GM21447 (cell line): Measurements from ENCODE around the gene S100A8.
"Not testable (repeated sequence)": the region's sequence is repeated elsewhere in the genome, so short reads cannot be mapped to it uniquely, and the experiment has no call there.

Experiments
- ATAC-seq: cut with Tn5 transposase; IDR thresholded peaks from one replicate; pipeline ENCODE4 v1.9.1; 2021; ENCODE audit not compliant: unreplicated experiment

S100A8 gene

GRCh38 chr1:153390938-153391710 is at the start of gene S100A8:
S100A8 (minus strand) TSS chr1:153391073; CDS start chr1:153390535, 538 bp downstream.
- no peak for ATAC-seq

GRCh38 chr1:153439273-153439672 is 48.4 kb upstream of the S100A8 start:
- no peak for ATAC-seq

- ATAC-seq, result no peak
Measured at GRCh38 chr1:153438599-153438998, 47.7 kb upstream of the S100A8 start.

- ATAC-seq, result no peak
Measured at GRCh38 chr1:153437236-153437635, 46.4 kb upstream of the S100A8 start.

GRCh38 chr1:153434746-153435455 is 44.0 kb upstream of the S100A8 start:
- no peak for ATAC-seq

GRCh38 chr1:153432874-153433681 is 42.2 kb upstream of the S100A8 start:
- no peak for ATAC-seq

GRCh38 chr1:153431928-153432327 is 41.1 kb upstream of the S100A8 start:
- no peak for ATAC-seq

- no peak for ATAC-seq
Measured at GRCh38 chr1:153431427-153431826, 40.6 kb upstream of the S100A8 start.

- ATAC-seq, result no peak
Measured at GRCh38 chr1:153431002-153431401, 40.1 kb upstream of the S100A8 start.

- ATAC-seq, result no peak
Measured at GRCh38 chr1:153430561-153430960, 39.7 kb upstream of the S100A8 start.

GRCh38 chr1:153430166-153430553 is 39.3 kb upstream of the S100A8 start:
- ATAC-seq, result no peak

- no peak for ATAC-seq
Measured at GRCh38 chr1:153429266-153430165, 38.6 kb upstream of the S100A8 start.

- ATAC-seq, result no peak
Measured at GRCh38 chr1:153428791-153429190, 37.9 kb upstream of the S100A8 start.

- no peak for ATAC-seq
Measured at GRCh38 chr1:153428073-153428638, 37.3 kb upstream of the S100A8 start.

GRCh38 chr1:153426809-153427208 is 35.9 kb upstream of the S100A8 start:
- no peak for ATAC-seq

- no peak for ATAC-seq
Measured at GRCh38 chr1:153422450-153423068, 31.7 kb upstream of the S100A8 start.

- ATAC-seq, result no peak
Measured at GRCh38 chr1:153420306-153420705, 29.4 kb upstream of the S100A8 start.

GRCh38 chr1:153419436-153419793 is 28.5 kb upstream of the S100A8 start:
- not testable (repeated sequence) for ATAC-seq

GRCh38 chr1:153418758-153419435 is 28.0 kb upstream of the S100A8 start:
- ATAC-seq, result not testable (repeated sequence)
